Stimulated activated CD8-positive, alpha-beta memory T cell treated with anti-CD3 and anti-CD28 coated beads, Interleukin-7, amount 100 ng/mL, for 1 hour (primary cell): Measurements from ENCODE around the gene CMTM7.
"Not testable (repeated sequence)": the region's sequence is repeated elsewhere in the genome, so short reads cannot be mapped to it uniquely, and the experiment has no call there.

ENCODE experiments used
- DNase-seq, 2 donors: peaks; one replicate each; pipeline ENCODE4 v3.0.0-alpha.2; 2020; ENCODE audit warnings: low read depth in 2 of 2

CMTM7 gene

DNA sequence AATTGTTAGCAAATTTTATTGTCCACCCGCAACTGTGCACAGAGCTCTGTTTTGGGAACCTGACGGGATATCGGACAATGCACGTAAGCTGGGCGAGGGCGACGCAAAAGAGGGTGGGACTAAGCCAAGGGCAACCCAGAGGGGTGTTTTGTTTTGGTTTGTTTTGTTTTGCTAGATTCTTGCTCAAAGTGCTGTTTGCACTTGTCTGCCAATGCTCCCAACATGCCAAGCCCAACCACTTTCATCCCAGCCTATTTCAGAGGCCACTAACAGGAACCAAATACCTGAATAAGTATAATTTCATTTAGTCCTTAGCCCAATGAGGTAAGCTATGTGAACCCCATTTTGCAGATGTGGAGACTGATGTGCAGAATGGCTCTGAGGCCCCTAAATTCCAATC lies 9.7 kb upstream of the CMTM7 start:
- no peak for DNase-seq

DNA sequence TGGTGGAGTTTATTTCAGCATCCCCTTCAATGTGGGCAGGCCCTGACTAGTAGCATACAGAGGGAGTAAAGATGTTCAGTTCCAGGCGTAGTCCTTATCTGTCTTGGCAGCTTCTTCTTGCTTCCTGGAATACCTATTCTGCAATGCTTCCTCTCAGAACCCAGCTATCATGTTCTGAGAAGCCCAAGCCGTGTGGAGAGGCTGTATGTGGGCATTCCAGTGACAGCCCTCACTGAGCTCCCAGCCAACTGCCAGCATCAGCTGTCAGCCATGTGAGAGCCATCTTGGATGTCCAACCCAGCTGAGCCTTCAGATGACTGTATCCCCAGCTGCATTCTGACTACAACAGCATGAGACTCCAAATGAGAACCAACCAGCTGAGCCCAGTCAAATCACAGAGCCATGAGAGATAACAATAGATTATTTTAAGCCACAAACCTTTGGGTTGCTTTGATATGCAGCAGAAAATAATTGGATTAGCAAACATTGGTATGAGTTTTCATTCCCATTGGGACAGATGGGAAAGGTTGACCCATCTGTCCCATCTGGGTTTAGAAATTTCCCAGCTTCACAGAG lies 8.4 kb upstream of the CMTM7 start:
- no peak for DNase-seq

DNA sequence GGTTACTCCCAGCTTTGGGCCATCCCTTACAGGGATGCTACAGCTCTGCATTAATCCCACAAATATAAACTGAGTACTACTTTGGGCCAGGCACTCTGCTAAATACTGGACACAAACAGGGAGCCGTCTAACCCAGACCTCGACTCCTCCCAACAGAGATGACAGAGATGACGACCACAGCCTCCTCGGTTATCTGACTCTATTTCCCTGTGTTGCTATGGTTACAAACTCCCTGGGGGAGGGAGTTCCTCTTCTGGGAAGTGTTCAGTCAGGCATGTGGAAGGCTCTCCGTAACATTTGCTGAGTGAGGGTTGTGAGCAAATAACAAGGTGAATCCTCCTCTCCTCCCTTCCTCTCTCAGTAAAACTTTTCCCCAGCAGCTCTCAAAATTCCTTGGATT lies 6.7 kb upstream of the CMTM7 start:
- DNase-seq, result no peak

DNA sequence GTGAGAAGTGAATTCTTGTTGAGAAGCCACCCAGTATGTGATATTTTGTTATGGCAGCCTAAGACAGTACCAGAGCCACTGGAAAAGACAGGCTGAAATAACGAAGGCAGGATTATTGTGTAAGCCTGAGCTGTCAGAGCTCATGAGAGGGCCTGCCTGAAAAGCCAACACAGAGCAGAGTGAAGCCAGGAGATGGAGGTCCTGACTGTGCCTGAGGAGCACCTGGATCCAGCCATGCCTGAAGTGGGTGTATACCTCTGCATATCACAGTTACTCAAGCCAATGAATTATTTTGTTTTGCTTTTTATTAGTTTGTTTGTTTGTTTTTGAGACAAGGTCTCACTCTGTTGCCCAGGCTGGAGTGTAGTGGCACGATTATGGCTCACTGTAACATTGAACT lies 4.1 kb upstream of the CMTM7 start:
- no peak for DNase-seq

DNA sequence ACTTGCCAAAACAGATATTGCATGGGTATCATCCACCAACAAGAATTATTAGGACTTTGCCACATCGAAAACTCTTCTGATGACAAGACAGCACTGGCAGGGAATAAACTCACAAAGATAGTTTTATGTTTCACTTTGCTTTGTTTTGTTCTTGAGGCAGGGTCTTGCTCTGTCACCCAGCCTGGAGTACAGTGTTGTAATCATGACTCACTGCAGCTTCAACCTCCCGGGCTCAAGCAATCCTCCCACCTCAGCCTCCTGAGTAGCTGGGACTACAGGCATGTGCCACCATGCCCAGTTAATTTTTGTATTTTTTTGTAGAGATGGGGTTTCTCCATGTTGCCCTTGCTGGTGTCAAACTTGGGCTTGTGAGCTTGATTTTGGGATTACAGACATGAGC lies 2.1 kb upstream of the CMTM7 start:
- DNase-seq, result not testable (repeated sequence)

DNA sequence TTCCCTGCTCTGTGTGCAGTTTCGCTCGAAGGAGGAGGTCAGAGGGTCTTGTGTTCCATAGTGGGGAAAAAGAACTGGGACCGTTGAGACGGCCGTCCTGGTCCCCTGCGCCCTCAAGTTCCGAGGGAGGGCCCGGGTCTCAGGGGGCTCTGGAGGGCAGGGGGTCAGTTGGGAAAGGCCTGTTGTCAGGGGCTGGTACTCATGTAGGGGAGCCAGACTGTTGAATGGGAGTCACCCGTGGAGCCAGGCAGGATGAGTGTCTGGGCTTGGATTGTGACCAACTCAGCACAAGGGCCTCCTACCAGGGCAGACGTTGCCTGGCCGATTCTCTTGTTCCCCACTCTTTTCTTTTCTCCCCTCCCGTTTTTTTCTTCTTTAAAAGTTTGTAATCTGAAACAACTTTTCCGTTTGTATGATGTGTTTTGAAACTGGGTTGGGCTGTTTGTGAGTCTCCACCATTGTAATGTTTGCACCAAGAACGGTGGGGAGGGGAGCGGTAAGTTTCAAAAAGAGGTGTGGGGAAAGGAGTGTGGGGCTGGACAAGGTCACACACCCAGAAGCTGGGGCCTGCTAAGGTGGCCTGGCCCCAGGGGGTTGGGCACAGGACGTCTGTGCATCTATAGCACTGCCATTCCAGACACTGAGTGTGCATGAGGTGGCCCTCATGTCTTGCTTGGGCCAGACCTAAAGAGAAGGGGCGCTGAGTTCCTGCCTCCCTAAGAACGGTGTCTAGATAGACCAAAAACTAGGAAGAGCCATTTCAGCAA lies 1.1 kb downstream of the CMTM7 start:
- no peak for DNase-seq

DNA sequence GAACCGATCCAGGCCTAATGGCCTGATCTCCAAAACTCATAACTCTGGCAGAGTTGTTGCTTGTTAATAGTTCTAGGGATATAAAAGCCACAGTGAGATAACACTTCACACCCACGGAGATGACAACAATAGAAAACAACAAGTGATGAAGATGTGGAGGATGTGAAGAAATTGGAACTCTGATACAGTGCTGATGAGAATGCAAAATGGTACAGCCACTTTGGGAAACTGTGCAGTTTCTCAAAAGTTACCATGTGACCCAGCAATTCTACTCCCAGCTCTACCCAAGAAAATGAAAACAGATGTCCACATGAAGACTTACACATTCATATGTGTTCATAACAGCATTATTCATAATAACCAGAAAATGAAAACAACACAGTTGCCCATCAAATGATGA lies 3.8 kb downstream of the CMTM7 start:
- no peak for DNase-seq

DNA sequence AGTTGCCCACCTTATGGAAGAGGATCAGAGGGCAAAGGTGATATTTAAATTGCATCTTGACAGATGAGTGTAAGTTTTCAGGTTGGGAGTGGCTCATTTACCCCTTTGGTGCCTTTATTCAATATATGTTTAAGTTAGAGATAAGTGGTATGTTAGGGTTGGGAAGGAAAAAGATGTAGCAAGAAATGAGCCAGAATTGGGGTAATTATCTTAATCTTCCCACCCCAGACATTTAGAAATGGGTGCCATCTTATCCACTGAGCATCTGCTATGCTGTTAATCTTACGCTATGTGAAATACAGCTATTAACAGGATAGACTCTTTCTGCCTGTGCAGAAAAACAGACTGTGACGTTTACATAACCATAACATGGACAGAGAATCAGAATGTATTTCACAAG lies 6.3 kb downstream of the CMTM7 start:
- DNase-seq, result no peak

DNA sequence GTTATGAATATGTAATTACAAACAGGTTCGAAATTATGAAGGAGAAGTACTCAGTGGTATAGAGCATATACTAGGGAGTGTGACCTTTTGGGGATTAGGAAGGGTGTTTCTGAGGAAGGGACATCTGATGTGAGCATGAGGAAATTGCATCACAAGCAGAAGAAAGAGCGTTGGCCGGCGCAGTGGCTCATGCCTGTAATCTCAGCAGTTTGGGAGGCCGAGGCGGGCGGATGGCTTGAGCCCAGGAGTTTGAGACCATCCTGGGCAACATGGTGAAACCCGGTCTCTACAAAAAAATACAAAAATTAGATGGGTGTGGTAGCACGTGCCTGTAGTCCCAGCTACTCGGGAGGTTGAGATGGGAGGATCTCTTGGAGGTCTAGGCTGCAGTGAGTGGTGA lies 6.9 kb downstream of the CMTM7 start:
- DNase-seq, result no peak

DNA sequence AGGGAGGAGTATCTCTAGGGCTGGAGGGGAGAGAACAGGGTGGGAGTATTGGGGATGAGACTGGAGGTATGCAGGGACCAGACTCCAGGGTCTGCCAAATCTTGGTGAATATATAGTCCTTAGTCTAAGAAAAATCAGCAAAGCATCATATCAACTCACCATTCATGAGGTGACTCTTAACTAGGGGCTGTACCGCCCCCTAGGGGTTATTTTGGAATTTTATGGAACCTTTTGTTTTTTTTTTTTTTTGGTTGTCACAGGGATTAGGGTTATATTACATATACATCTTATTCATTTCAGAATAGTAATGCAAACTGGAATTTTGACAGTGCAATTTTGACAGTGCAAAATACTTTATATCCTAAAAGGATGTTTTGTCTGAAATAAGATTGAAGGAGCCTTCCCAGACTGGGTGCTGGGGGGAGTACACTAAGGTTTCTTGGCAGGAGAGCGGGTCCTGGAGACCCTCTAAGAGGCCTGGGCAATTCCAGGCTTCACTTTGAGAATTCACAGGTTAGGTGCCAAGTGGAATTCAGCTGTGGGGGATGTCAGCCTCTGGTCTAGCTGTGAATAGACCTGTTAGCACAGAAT lies 7.5 kb downstream of the CMTM7 start:
- DNase-seq, result no peak

DNA sequence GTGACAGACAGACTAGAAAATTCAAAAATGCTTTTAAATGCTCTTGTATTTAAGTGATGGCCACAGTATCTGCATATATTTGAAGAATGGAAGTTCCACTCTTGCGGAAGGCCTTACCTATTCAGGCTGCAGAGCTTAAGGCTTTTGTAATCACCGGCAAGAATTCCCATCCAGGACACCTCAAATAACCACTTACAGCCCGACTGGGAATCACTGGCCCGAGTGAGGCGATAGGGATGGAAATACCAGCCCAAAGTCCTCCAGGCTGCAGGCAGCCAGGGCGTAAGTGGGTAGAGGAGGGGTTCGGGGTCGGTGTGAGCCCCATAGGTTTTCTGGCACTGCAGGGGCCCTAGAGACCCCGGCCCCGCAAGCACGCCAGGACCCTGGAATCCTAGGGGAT lies 9.5 kb downstream of the CMTM7 start:
- DNase-seq, result no peak

DNA sequence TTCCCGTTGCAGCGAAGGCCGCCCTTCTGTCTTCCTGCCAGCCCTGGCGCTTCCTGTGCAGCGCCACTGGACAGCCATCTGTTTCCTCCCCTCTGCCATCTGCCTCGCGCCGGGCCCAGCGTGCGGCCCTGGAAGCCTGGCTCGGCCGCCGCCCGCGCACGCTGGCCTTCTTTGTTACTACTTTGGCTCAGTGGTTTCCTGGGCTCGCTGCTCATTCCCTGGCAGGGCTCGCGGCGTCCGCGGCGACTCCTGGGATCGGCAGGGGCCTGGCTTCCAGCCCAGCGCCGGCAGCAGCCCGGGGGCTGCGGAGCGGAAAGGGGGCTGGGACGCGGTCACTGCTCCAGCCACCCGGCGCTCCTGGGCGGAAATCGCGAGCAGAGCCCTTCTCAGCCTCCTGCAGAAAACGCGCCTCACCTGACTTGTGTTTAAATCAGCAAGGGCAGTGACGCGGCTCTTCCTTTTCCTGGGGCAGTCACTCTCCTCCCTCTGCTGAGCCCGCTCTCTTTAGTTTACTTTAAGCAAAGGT lies 10.0 kb downstream of the CMTM7 start:
- DNase-seq, result no peak

DNA sequence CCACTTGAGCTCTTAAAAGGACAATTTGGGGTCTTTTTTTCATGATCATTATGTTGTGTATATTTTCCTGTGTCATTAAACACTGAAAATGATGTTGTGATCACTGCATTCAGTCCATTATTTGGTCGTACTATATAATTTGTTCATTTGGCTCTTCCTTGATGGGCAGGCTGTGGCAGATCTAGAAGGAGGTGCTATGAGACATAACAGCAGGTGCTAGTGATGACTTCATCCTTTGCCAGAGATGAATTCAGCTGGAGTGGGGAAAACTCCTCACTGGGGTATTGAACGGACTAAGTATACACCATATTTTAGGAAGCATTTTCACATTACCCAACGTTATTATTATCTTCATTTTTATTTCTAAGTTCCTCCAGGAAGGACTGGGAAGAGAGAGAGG lies 12.0 kb downstream of the CMTM7 start:
- DNase-seq, result no peak

DNA sequence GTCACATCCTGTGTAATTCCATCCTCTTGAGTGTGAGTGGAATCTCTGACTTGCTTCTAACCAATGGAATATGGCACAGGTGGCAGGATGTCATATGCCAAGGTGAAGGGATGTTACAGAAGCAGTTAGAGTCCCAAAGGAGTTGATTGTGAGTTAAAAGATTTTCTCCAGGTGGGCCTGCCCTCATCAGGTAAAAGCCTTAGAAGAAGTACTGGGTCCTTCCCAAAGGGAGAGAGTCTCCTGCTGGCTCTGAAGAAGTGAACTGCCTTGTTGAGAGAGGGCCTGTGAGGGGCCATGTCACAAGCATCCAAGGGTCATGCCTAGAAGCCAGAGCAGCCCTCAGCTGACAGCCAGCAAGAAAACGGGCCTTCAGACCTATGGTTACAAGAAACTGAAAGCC lies 13.1 kb downstream of the CMTM7 start:
- DNase-seq, result no peak

DNA sequence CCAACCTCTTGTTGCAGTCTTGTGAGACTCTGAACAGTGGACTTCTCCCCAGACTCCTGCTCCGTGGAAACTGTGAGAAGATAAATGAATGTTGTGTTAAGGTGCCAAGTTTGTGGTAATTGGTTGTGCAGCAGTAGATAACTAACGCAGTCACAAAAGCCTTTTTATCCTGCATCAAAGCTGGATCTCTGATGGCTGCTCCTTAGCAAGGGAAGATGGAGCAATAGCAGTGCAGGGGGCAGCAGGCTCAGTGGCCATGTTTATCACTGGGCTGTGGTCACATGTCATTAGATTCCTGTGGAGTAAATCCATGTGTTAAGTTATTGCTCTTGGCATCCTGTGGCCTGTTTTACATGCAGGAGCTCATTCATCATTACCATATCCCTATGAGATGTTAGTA lies 13.5 kb downstream of the CMTM7 start:
- DNase-seq, result no peak

DNA sequence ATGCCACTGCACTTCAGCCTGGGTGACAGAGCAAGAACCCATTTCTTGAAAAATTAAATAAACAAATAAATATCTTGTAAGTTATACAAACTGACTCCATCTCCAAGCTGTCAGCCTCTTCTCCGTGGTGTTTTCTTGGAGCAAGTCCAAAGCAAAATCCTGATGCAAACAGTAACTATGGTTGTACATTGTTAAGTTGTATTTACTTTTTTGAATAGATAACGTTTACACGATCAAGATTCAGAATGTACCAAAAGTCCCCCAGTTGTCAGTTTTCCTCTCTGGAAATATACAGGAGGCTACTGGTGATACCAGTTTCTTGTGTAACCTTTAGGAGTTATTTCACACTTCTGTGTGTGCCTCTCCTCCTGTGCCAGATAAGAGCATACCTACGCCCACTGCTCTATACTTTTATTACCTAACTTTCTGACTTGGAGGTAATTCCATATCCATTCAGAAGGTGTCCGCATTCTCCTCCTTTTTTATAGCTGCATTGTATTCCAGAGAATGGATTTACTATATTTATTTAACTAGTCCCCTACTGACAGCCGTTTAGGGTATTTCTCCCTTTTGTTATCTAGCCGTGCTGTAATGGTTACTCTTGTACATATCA lies 14.2 kb downstream of the CMTM7 start:
- no peak for DNase-seq

DNA sequence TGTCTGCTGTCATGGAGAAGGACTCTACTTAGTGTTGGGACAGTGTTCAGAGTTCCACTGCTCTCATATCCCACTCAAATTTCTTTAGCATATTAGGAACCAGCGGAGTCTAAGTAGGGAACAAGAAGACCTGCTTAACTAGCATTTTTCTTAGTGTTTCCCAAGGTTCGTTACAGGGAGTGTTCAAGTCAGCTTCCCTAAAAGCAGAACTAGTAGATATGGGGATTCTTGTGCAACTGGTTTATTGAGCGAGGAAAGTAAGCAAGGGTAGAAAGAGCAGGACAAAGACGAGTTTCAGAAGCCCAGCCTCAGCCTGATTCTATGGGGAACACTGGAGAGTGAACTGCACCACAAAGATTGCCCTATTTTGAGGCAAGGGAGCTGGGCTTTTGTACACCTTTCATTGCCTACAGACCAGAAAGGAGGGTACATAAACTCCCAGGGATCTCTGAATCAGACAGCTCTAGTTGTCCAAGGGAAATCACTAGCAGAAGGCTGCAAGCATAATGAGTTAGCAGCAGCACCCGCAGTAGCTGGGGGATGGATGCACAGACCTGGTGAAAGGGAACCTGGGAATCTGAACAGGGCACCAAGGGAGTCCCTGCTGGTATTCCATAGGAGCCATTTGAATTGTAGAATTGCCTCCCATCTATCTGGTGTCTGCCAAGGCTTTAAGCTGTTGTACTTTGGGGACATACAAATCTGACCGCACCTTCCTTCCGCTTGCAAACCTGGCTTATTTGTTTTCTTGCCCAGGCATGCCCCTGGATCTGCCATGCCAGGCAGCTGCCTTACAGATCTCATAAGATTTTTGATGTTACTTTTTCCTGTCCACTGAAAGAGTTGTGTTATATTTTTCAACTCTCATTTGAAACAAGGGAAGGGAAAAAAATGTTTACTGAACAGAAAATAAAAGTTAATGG lies 15.1 kb downstream of the CMTM7 start:
- no peak for DNase-seq

DNA sequence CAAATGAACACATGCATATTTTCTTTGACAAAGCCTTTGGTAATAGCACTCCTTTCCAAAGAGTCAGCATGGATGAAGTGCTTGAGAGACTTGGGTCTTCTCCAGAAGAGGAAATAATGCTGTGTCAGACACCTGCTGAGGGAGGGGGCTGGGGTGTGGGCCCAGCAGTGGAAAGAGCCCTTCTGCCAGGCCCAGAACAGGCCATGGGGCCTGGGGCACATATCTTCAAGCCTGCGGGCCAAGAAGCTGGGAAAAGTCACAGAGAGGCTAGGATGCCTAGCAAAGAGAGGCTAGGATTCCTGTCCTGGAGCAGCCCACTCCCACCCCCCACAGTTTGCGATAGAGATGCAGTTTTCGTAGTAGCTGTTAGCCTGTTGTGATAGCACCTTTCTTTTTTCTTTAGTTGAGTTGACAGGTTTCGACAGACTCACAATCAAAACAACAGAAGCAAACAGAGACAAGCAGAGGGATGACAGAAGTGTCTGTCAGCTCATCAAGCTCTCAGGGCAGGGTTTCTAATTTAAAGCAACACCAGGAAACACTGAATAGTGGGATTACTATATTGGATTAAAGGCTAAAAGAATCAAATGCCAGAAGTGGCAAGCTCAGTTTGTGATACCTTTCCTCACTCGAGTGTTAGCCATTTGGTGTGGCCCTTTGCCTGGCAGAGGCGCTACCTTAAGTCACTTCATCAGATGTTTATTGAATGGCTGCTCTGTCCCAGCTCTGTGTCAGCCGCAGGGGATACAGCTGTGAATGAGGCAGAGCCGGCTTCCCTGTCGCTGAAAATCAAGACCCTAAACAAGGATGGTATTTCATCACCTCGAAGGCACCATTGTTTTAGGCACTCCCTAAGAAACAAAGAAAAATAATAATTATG lies 19.0 kb downstream of the CMTM7 start:
- no peak for DNase-seq

DNA sequence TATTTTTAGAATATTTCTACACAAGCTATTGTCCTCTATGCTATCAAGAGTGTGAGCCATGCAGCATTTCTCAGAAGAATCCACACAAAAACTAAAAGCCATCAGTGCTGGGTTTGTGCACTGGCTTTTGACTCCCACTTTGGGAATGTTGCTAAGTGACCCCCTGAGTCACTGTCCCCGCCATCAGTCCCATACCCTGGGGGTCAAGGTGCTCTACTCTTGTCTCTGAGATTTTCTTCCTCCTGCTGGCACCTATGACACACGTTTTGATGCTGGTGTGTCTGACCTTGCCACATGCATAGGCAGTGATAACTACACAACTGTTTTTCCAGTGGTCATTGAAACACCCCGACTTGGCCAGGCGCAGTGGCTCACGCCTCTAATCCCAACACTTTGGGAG lies 19.8 kb downstream of the CMTM7 start:
- DNase-seq, result no peak

DNA sequence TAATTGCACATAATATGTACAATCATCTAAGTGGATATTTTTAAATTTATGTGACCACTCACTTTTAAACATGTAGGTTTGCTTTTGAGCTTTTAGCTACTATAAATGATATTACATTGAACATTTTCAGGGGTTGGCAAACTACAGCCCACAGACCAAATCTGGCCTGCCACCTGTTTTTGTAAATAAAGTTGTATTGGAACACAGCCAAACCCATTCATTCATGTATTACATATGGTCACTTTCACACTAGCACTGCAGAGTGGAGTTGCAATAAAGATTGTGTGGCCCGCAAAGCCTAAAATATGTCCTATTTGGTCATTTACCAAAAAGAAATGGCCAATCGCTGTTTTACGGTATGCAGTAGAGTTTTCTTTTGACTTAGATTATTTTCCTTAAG lies 21.2 kb downstream of the CMTM7 start:
- no peak for DNase-seq
